ENCODE results near the gene PLEKHG7. TPM values are rescaled to one million over a fixed set of nuclear protein-coding genes. Genes with fewer than 3 reads are reported as not detected.

The PLEKHG7 gene
- total and polyA plus RNA-seq, 10 donors, result 0.62 to 8.8 (median 2.0) TPM

- Histone ChIP-seq H3K9me3 (no peaks in the 10 kb centered on the region), H3K27ac (no peak overlapping the region), H3K36me3 (no peaks in the 10 kb centered on the region), H3K4me3 (no peak overlapping the region), H3K4me1 (no peaks in the 10 kb centered on the region), H3K27me3 (replicated peaks in 1 of 7) (no peaks in the 10 kb centered on the region)
- no peak for DNase-seq
- no peak for TF ChIP-seq POLR2AphosphoS5 (IDR thresholded peaks at IDR 0.05)
- no peak for TF ChIP-seq CTCF (IDR thresholded peaks at IDR 0.05 in 8 of 11, conservative IDR thresholded peaks at IDR 0.05 in 3 of 11)
- no peak for TF ChIP-seq POLR2A (IDR thresholded peaks at IDR 0.05)
- WGBS, 5 donors, result 73 to 85% (median 79%) methylated on average over 5 of the region's 5 CpGs
- intact Hi-C loops (cut with DNase I; ENCODE audit: low total_unique reads), result no loop called here
These were observed 27.5 kb upstream of the PLEKHG7 start for GRCh38 chr12:92675092-92675865.

GRCh38 chr12:92676710-92677109, 26.1 kb upstream of the PLEKHG7 start:
- no peak for DNase-seq
- H3K4me3 ChIP-seq, result no peak overlapping the region
- WGBS, 5 donors, result 84 to 93% (median 88%) methylated on average over 4 of the region's 4 CpGs
- no peaks in the 10 kb centered on the region for H3K9me3 ChIP-seq
- intact Hi-C loops (cut with DNase I; ENCODE audit: low total_unique reads), result no loop called here
- H3K27ac ChIP-seq, result no peak overlapping the region
- H3K27me3 ChIP-seq (replicated peaks in 1 of 7), result no peaks in the 10 kb centered on the region
- no peak for TF ChIP-seq POLR2A (IDR thresholded peaks at IDR 0.05)
- TF ChIP-seq CTCF (IDR thresholded peaks at IDR 0.05 in 8 of 11, conservative IDR thresholded peaks at IDR 0.05 in 3 of 11), result no peak
- no peak for TF ChIP-seq POLR2AphosphoS5 (IDR thresholded peaks at IDR 0.05)
- H3K4me1 ChIP-seq, result no peaks in the 10 kb centered on the region
- H3K36me3 ChIP-seq, result no peaks in the 10 kb centered on the region

GRCh38 chr12:92690601-92691000, 12.2 kb upstream of the PLEKHG7 start:
- Histone ChIP-seq H3K27me3 (replicated peaks in 1 of 7) (no peaks in the 10 kb centered on the region), H3K27ac (no peak overlapping the region), H3K4me1 (no peaks in the 10 kb centered on the region), H3K9me3 (no peaks in the 10 kb centered on the region), H3K36me3 (no peaks in the 10 kb centered on the region), H3K4me3 (no peak overlapping the region)
- no peak for TF ChIP-seq POLR2AphosphoS5 (IDR thresholded peaks at IDR 0.05)
- no peak for TF ChIP-seq CTCF (IDR thresholded peaks at IDR 0.05 in 8 of 11, conservative IDR thresholded peaks at IDR 0.05 in 3 of 11)
- no peak for TF ChIP-seq POLR2A (IDR thresholded peaks at IDR 0.05)
- 76 to 91% (median 78%) methylated on average over 1 of the region's 1 CpG for WGBS, 5 donors
- intact Hi-C loops (cut with DNase I; ENCODE audit: low total_unique reads), result no loop called here
- no peak for DNase-seq

GRCh38 chr12:92695056-92695455, 7.7 kb upstream of the PLEKHG7 start:
- DNase-seq, result no peak
- Histone ChIP-seq H3K27me3 (replicated peaks in 1 of 7) (no peaks in the 10 kb centered on the region), H3K4me1 (no peaks in the 10 kb centered on the region), H3K27ac (no peak overlapping the region), H3K9me3 (peaks cover 0 to 16% (median 9%) of the 10 kb centered on the region in 8 donors), H3K36me3 (no peaks in the 10 kb centered on the region), H3K4me3 (no peak overlapping the region)
- no peak for TF ChIP-seq POLR2A (IDR thresholded peaks at IDR 0.05)
- TF ChIP-seq CTCF (IDR thresholded peaks at IDR 0.05 in 8 of 11, conservative IDR thresholded peaks at IDR 0.05 in 3 of 11), result no peak
- no peak for TF ChIP-seq POLR2AphosphoS5 (IDR thresholded peaks at IDR 0.05)
- intact Hi-C loops (cut with DNase I; ENCODE audit: low total_unique reads), result no loop called here
- WGBS, 5 donors, result 89 to 99% (median 95%) methylated on average over 5 of the region's 5 CpGs

Data from spleen (tissue), 11 donors.